Prostate gland (tissue), 2 donors: ENCODE measurements around the gene FKBP5. TPM values are rescaled to one million over a fixed set of nuclear protein-coding genes. Genes with fewer than 3 reads are reported as not detected.
A peak's percentile ranks its signal among the peaks of the same experiment; 100 is the strongest.

Source experiments
- DNase-seq: peaks from one replicate; pipeline ENCODE4 v3.0.0-alpha.2; 2019; ENCODE audit warnings: low spot score
- H3K27ac ChIP-seq, 2 donors: fragments of 200-600 bp; sonication (generic); 2 replicates each; pipeline ENCODE4 v1.5.1; 2017 to 2019
- H3K27me3 ChIP-seq: fragments of 200-600 bp; sonication (generic); replicated peaks from 2 replicates; pipeline ENCODE4 v1.5.1; 2019; ENCODE audit not compliant: insufficient read depth
- H3K36me3 ChIP-seq, 2 donors: fragments of 200-600 bp; sonication (generic); 1 replicate in 1 of 2; 2 replicates in 1 of 2; pipeline versions ENCODE4 v1.5.1 to v1.8.1; 2017 to 2019
- H3K4me1 ChIP-seq: fragments of 200-600 bp; sonication (generic); replicated peaks from 2 replicates; pipeline ENCODE4 v1.5.1; 2019
- H3K4me3 ChIP-seq, 2 donors: fragments of 200-600 bp; sonication (generic); 2 replicates each; pipeline ENCODE4 v1.5.1; 2017 to 2019
- H3K9me3 ChIP-seq: fragments of 200-600 bp; sonication (generic); 2 replicates; pipeline ENCODE4 v1.5.1; 2017
- CTCF ChIP-seq, 4 experiments: fragments of 200-600 bp in 2 of 4; fragments of 450-650 bp in 2 of 4; sonication (generic) in 2 of 4; IDR thresholded peaks; 1 replicate in 3 of 4; 2 replicates in 1 of 4; pipeline ENCODE4 v1.5.1; 2016 to 2019; ENCODE audit warnings: antibody characterized with exemption in 4 of 4, mild to moderate bottlenecking in 2 of 4, moderate library complexity in 2 of 4
- POLR2A ChIP-seq: fragments of 450-650 bp; IDR thresholded peaks from one replicate; pipeline ENCODE4 v1.6.1; 2016; ENCODE audit warnings: antibody characterized with exemption, mild to moderate bottlenecking
- POLR2AphosphoS5 ChIP-seq: sonication (generic); formaldehyde crosslinking; IDR thresholded peaks from one replicate; pipeline ENCODE4 v1.6.1; 2017; ENCODE audit warnings: antibody characterized with exemption
- WGBS: methylation state at CpG from one replicate; pipeline ENCODE4 v1.1.5; 2018; 5-methylcytosine and 5-hydroxymethylcytosine counted together
- intact Hi-C: fragments of 100-400 bp; cut with DNase I; formaldehyde crosslinking; loops from one replicate; pipeline ENCODE4 v1.14.2; 2022
- total RNA-seq, 2 donors: library from RNA; depleted of rRNA; stranded (reverse); fragments of >200 nt; gene quantifications; one replicate each; pipeline ENCODE4 v1.1.0, GENCODE V29; 2016

The FKBP5 gene
- total RNA-seq, 2 donors from 2014 or later, result 201 to 248 TPM

- Histone ChIP-seq H3K9me3 (no peaks in the 10 kb centered on the region), H3K27ac (no peak overlapping the region), H3K36me3 (peaks cover 4 to 19% of the 10 kb centered on the region in 2 donors), H3K27me3 (no peaks in the 10 kb centered on the region), H3K4me3 (no peak overlapping the region), H3K4me1 (no peaks in the 10 kb centered on the region)
- intact Hi-C loops, result no loop called here
- no peak for DNase-seq
- 97% methylated on average over 4 of the region's 4 CpGs for WGBS
- TF ChIP-seq POLR2A, result no peak
- no peak for TF ChIP-seq CTCF (IDR thresholded peaks at IDR 0.05)
- TF ChIP-seq POLR2AphosphoS5, result no peak
Measured at GRCh38 chr6:35622283-35622682, 66.4 kb downstream of the FKBP5 start.

- Histone ChIP-seq H3K27ac (no peak overlapping the region), H3K4me3 (no peak overlapping the region), H3K36me3 (peaks cover 4 to 19% of the 10 kb centered on the region in 2 donors), H3K27me3 (no peaks in the 10 kb centered on the region), H3K9me3 (no peaks in the 10 kb centered on the region), H3K4me1 (no peaks in the 10 kb centered on the region)
- WGBS, result 86% methylated on average over 1 of the region's 1 CpG
- no peak for DNase-seq
- TF ChIP-seq CTCF (IDR thresholded peaks at IDR 0.05) (no peak), POLR2A (no peak), POLR2AphosphoS5 (no peak)
- intact Hi-C loops, result no loop called here
Measured at GRCh38 chr6:35620706-35621105, 68.0 kb downstream of the FKBP5 start.

GRCh38 chr6:35613762-35614161 lies 75.0 kb downstream of the FKBP5 start:
- TF ChIP-seq POLR2AphosphoS5 (no peak), CTCF (IDR thresholded peaks at IDR 0.05) (no peak), POLR2A (no peak)
- H3K27ac ChIP-seq, result no peak overlapping the region
- H3K4me1 ChIP-seq, result no peaks in the 10 kb centered on the region
- no peak for DNase-seq
- WGBS, result 79% methylated on average over 1 of the region's 1 CpG
- peaks cover 0 to 15% of the 10 kb centered on the region in 2 donors for H3K36me3 ChIP-seq
- no peaks in the 10 kb centered on the region for H3K27me3 ChIP-seq
- H3K9me3 ChIP-seq, result no peaks in the 10 kb centered on the region
- H3K4me3 ChIP-seq, result no peak overlapping the region
- intact Hi-C loops, result no loop called here

GRCh38 chr6:35611240-35611639 lies 77.5 kb downstream of the FKBP5 start:
- H3K27ac ChIP-seq, result peak overlapping the region in 1 of 2 donors; percentile 22
- DNase-seq, result no peak
- 60% methylated on average over 3 of the region's 3 CpGs for WGBS
- H3K9me3 ChIP-seq, result no peaks in the 10 kb centered on the region
- intact Hi-C loops, result no loop called here
- no peak overlapping the region for H3K4me3 ChIP-seq
- no peak for TF ChIP-seq CTCF (IDR thresholded peaks at IDR 0.05)
- TF ChIP-seq POLR2A, result no peak
- no peak for TF ChIP-seq POLR2AphosphoS5
- no peaks in the 10 kb centered on the region for H3K4me1 ChIP-seq
- H3K27me3 ChIP-seq, result no peaks in the 10 kb centered on the region
- H3K36me3 ChIP-seq, result peaks cover 0 to 8% of the 10 kb centered on the region in 2 donors

GRCh38 chr6:35610830-35611229 lies 77.9 kb downstream of the FKBP5 start:
- 72% methylated on average over 3 of the region's 3 CpGs for WGBS
- intact Hi-C loops, result no loop called here
- Histone ChIP-seq H3K27me3 (no peaks in the 10 kb centered on the region), H3K9me3 (no peaks in the 10 kb centered on the region), H3K4me1 (no peaks in the 10 kb centered on the region), H3K4me3 (no peak overlapping the region), H3K36me3 (peaks cover 0 to 8% of the 10 kb centered on the region in 2 donors), H3K27ac (peak overlapping the region in 1 of 2 donors; percentile 22)
- peak; percentile 57 for DNase-seq
- TF ChIP-seq POLR2AphosphoS5, result peak; percentile 68
- no peak for TF ChIP-seq POLR2A
